ENCODE measurements around the gene ALDH1A3. TPM values are rescaled to one million over a fixed set of nuclear protein-coding genes. Genes with fewer than 3 reads are reported as not detected.

The ALDH1A3 gene
- total and polyA plus RNA-seq, 5 experiments from 2014 or later, result not detected

GRCh38 chr15:100918690-100919480, 39.3 kb downstream of the ALDH1A3 start, which contains the start of gene LRRK1:
LRRK1 (plus strand) TSS chr15:100919357; CDS start chr15:100924633, 5,276 bp downstream.
- Mint-ChIP-seq H3K9me3 (no peaks in the 10 kb centered on the region), H3K27me3 (peaks cover 38 to 83% (median 47%) of the 10 kb centered on the region in 5 donors), H3K27ac (peak within 1 kb of the TSS in 2 of 10 donors; percentile 18 to 34), H3K36me3 (no peaks in the 10 kb centered on the region), H3K4me3 (peak within 1 kb of the TSS; percentile 65 to 88 (median 81)), H3K4me1 (peaks cover 6 to 51% (median 18%) of the 10 kb centered on the region in 4 donors)
- DNase-seq (peak in 2 of 10 donors; percentile 8 to 15), ATAC-seq (peak; percentile 19 to 51)
- POLR2A ChIA-PET, result interaction anchor here (1.8 kb wide), 1 partner anchor 88 kb away, joined by 5 read pairs; no protein-coding TSS in a partner anchor

- ATAC-seq (peak; percentile 26 to 29), DNase-seq (peak in 2 of 10 donors; percentile 6 to 54)
- H3K4me3 Mint-ChIP-seq, result peak overlapping the region; percentile 26 to 81 (median 64)
- H3K27ac Mint-ChIP-seq, result peak overlapping the region in 1 of 10 donors; percentile 34
- POLR2A ChIA-PET, result no interaction called here
- peaks cover 6 to 51% (median 18%) of the 10 kb centered on the region in 4 donors for H3K4me1 Mint-ChIP-seq
- peaks cover 35 to 83% (median 46%) of the 10 kb centered on the region in 5 donors for H3K27me3 Mint-ChIP-seq
- H3K36me3 Mint-ChIP-seq, result no peaks in the 10 kb centered on the region
- H3K9me3 Mint-ChIP-seq, result no peaks in the 10 kb centered on the region
Observed at GRCh38 chr15:100919481-100920405, 40.1 kb downstream of the ALDH1A3 start.

- Mint-ChIP-seq H3K9me3 (no peaks in the 10 kb centered on the region), H3K4me1 (peaks cover 6 to 51% (median 18%) of the 10 kb centered on the region in 4 donors), H3K4me3 (peak overlapping the region in 9 of 10 donors; percentile 22 to 81 (median 64)), H3K27ac (no peak overlapping the region), H3K27me3 (peaks cover 34 to 78% (median 49%) of the 10 kb centered on the region in 5 donors), H3K36me3 (no peaks in the 10 kb centered on the region)
- ATAC-seq (no peak), DNase-seq (peak in 1 of 10 donors; percentile 14)
- POLR2A ChIA-PET, result no interaction called here
Observed at GRCh38 chr15:100920516-100921135, 41.0 kb downstream of the ALDH1A3 start.

- Mint-ChIP-seq H3K4me3 (peak overlapping the region in 2 of 10 donors; percentile 19 to 73), H3K27me3 (peaks cover 30 to 73% (median 47%) of the 10 kb centered on the region in 5 donors), H3K36me3 (no peaks in the 10 kb centered on the region), H3K9me3 (no peaks in the 10 kb centered on the region), H3K27ac (peak overlapping the region in 1 of 10 donors; percentile 29), H3K4me1 (peaks cover 3 to 58% (median 18%) of the 10 kb centered on the region in 4 donors)
- DNase-seq, result no peak
- POLR2A ChIA-PET, result no interaction called here
- ATAC-seq, result no peak
Observed at GRCh38 chr15:100922192-100923040, 42.8 kb downstream of the ALDH1A3 start.

- Mint-ChIP-seq H3K36me3 (no peaks in the 10 kb centered on the region), H3K4me1 (peaks cover 3 to 60% (median 18%) of the 10 kb centered on the region in 4 donors), H3K9me3 (no peaks in the 10 kb centered on the region), H3K4me3 (no peak overlapping the region), H3K27ac (peak overlapping the region in 1 of 10 donors; percentile 29), H3K27me3 (peaks cover 28 to 71% (median 46%) of the 10 kb centered on the region in 5 donors)
- POLR2A ChIA-PET, result no interaction called here
- no peak for ATAC-seq
- DNase-seq, result no peak
Observed at GRCh38 chr15:100923076-100923475, 43.4 kb downstream of the ALDH1A3 start.

GRCh38 chr15:100923902-100924301, 44.3 kb downstream of the ALDH1A3 start:
- H3K27ac Mint-ChIP-seq, result no peak overlapping the region
- no peaks in the 10 kb centered on the region for H3K9me3 Mint-ChIP-seq
- peaks cover 3 to 53% (median 10%) of the 10 kb centered on the region in 4 donors for H3K4me1 Mint-ChIP-seq
- POLR2A ChIA-PET, result no interaction called here
- H3K36me3 Mint-ChIP-seq, result no peaks in the 10 kb centered on the region
- no peak for ATAC-seq
- peaks cover 22 to 71% (median 48%) of the 10 kb centered on the region in 5 donors for H3K27me3 Mint-ChIP-seq
- no peak overlapping the region for H3K4me3 Mint-ChIP-seq
- no peak for DNase-seq

- Mint-ChIP-seq H3K27me3 (peaks cover 22 to 75% (median 53%) of the 10 kb centered on the region in 5 donors), H3K27ac (no peak overlapping the region), H3K4me1 (peaks cover 3 to 54% (median 10%) of the 10 kb centered on the region in 4 donors), H3K36me3 (no peaks in the 10 kb centered on the region), H3K4me3 (no peak overlapping the region), H3K9me3 (no peaks in the 10 kb centered on the region)
- DNase-seq, result no peak
- ATAC-seq, result no peak
- POLR2A ChIA-PET, result no interaction called here
Observed at GRCh38 chr15:100924436-100924835, 44.8 kb downstream of the ALDH1A3 start.

- Mint-ChIP-seq H3K4me3 (no peak overlapping the region), H3K9me3 (no peaks in the 10 kb centered on the region), H3K27ac (no peak overlapping the region), H3K36me3 (no peaks in the 10 kb centered on the region), H3K4me1 (peaks cover 3 to 51% (median 8%) of the 10 kb centered on the region in 4 donors), H3K27me3 (peaks cover 17 to 71% (median 48%) of the 10 kb centered on the region in 5 donors)
- ATAC-seq (no peak), DNase-seq (no peak)
- POLR2A ChIA-PET, result no interaction called here
Observed at GRCh38 chr15:100925480-100925879, 45.8 kb downstream of the ALDH1A3 start.

- no peak overlapping the region for H3K4me3 Mint-ChIP-seq
- H3K4me1 Mint-ChIP-seq, result peaks cover 3 to 48% (median 5%) of the 10 kb centered on the region in 4 donors
- H3K9me3 Mint-ChIP-seq, result no peaks in the 10 kb centered on the region
Observed at GRCh38 chr15:100926258-100926657, 46.6 kb downstream of the ALDH1A3 start.

GRCh38 chr15:100926971-100927756, 47.5 kb downstream of the ALDH1A3 start:
- Mint-ChIP-seq H3K4me3 (no peak overlapping the region), H3K9me3 (no peaks in the 10 kb centered on the region), H3K27me3 (peaks cover 10 to 59% (median 32%) of the 10 kb centered on the region in 5 donors), H3K4me1 (peaks cover 3 to 41% (median 5%) of the 10 kb centered on the region in 4 donors), H3K27ac (peak overlapping the region in 1 of 10 donors; percentile 82), H3K36me3 (no peaks in the 10 kb centered on the region)
- ATAC-seq (no peak), DNase-seq (no peak)
- POLR2A ChIA-PET, result no interaction called here

More at GRCh38 chr15:100926258-100926657, 46.6 kb downstream of the ALDH1A3 start:
- ATAC-seq, result no peak
- Mint-ChIP-seq H3K27me3 (peaks cover 10 to 63% (median 40%) of the 10 kb centered on the region in 5 donors), H3K27ac (no peak overlapping the region), H3K36me3 (no peaks in the 10 kb centered on the region)
- no peak for DNase-seq
- POLR2A ChIA-PET, result no interaction called here
